GM21526 (cell line): ENCODE measurements around the gene EXTL1.

Experiments used
- ATAC-seq: cut with Tn5 transposase; IDR thresholded peaks from one replicate; pipeline ENCODE4 v1.9.1; 2021; ENCODE audit warnings: moderate library complexity; ENCODE audit not compliant: unreplicated experiment, low FRiP score

The EXTL1 gene

GRCh38 chr1:25997828-25998761 is 23.5 kb upstream of the EXTL1 start, which contains the start of gene PAFAH2:
TSS of gene PAFAH2 (minus strand) at chr1:25998063. CDS start at chr1:25990816, 7,247 bp downstream.
- ATAC-seq, result peak; percentile 89

- ATAC-seq, result no peak
Observed at GRCh38 chr1:25999041-25999800, 22.4 kb upstream of the EXTL1 start.

- no peak for ATAC-seq
Observed at GRCh38 chr1:26003262-26003661, 18.3 kb upstream of the EXTL1 start.

GRCh38 chr1:26003756-26004155 is 17.8 kb upstream of the EXTL1 start:
- ATAC-seq, result no peak

- ATAC-seq, result no peak
Observed at GRCh38 chr1:26005434-26006105, 16.0 kb upstream of the EXTL1 start.

GRCh38 chr1:26006710-26007109 is 14.9 kb upstream of the EXTL1 start:
- no peak for ATAC-seq

- no peak for ATAC-seq
Observed at GRCh38 chr1:26009796-26010447, 11.7 kb upstream of the EXTL1 start.

- ATAC-seq, result no peak
Observed at GRCh38 chr1:26010825-26011224, 10.8 kb upstream of the EXTL1 start.

GRCh38 chr1:26012864-26013263 is 8.7 kb upstream of the EXTL1 start:
- ATAC-seq, result no peak

DNA sequence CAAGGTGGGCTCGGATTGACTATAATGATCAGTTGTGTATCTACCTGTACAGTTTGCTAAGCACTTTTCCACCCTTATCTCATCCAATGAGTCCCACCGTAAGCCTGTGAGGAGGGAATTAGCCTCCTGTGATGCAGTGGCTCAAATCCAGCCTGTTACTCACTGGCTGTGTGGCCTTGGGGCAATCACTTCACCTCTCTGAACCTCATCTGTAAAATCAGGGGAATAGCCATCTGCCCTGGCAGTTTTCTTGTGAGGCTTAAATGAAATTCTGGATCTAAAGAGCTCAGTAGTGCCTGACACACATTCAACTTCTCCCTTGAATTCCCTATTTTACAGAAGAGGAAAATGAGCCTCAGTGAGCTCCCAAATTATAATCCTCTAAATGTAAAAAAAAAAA is 7.4 kb upstream of the EXTL1 start:
- ATAC-seq, result no peak

DNA sequence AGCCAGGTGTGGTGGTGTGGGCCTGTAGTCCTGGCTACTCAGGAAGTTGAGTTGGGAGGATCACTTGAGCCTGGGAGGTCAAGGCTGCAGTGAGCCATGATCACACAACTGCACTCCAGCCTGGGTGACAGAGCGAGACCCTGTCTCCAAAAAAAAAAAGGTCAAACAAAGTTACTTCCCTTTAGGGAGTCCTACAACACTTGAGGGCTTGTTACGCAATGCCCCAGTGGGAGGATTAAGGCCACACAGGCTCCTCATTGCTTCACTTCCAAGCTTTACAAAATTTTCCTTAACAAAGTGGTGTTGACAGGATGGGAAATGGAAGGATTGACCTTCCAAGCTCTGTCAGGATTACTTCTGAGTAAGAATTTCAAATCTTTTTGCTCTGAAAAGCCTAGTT is 6.2 kb upstream of the EXTL1 start:
- ATAC-seq, result no peak

GRCh38 chr1:26016258-26016952 is 5.2 kb upstream of the EXTL1 start:
- no peak for ATAC-seq

GRCh38 chr1:26016953-26017545 is 4.5 kb upstream of the EXTL1 start:
- ATAC-seq, result no peak

- ATAC-seq, result no peak
Observed at GRCh38 chr1:26017606-26018005, 4.0 kb upstream of the EXTL1 start.

- ATAC-seq, result no peak
Observed at GRCh38 chr1:26019641-26020315, 1.8 kb upstream of the EXTL1 start.

DNA sequence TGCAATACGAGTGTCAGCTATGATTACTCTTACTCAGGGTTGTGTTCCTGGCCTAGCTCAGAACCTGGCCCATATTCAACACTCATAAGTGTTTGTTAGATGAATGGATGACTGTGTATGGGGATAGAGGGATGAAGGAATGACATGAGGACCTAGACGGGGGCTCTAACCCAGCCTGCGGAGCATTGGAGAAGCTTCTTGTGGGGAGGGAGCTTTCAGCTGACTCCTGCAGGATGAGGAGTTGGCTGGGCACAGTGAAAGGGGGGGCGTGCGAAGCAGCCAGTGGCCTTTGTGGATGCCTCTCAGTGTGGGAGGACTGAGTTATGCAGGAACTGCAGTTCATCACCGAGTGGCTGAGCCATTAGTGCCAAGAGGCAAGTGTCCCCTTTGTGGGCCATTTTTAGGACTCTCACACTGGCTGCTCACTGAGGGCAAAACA is 1.2 kb upstream of the EXTL1 start:
- no peak for ATAC-seq

GRCh38 chr1:26020941-26021646 is 481 bp upstream of the EXTL1 start:
- ATAC-seq, result no peak

DNA sequence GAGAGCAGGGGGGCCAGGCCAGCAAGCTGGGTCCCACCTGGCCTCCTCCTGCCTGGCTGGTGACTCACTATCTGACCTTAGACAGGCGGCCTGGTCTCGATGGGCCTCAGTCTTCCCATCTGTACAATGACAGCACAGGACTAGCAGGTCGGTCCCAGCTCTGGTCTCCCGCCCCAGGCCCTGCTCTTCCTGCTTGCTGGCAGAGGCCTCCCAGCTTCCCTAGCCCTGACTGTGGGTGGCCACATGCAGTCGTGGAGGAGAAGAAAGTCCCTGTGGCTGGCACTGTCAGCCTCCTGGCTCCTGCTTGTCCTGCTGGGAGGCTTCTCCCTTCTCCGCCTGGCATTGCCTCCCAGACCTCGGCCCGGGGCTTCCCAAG is 817 bp downstream of the EXTL1 start:
- ATAC-seq, result no peak
